A549 (cell line): ENCODE measurements around the gene PCBP3. TPM values are rescaled to one million over a fixed set of nuclear protein-coding genes. Genes with fewer than 3 reads are reported as not detected.

Experiments
- ATAC-seq, 2 experiments: fragments of 200-7000 bp in 1 of 2; fragments of >200 bp in 1 of 2; cut with Nextera tagmentation in 1 of 2; cut with Tn5 transposase in 1 of 2; 3 replicates each; pipeline versions ENCODE4 v1.8.0 to v1.9.1; 2018 to 2020; ENCODE audit warnings: mild to moderate bottlenecking in 1 of 2, moderate library complexity in 1 of 2
- CTCF ChIA-PET: fragments of 300-600 bp; sonication (Branson Sonifier 250); formaldehyde crosslinking; extraction: SDS; loops from one replicate; lab custom pipeline; 2021; ENCODE audit warnings: antibody characterized with exemption, inconsistent platforms; lab: Yijun Ruan, JAX
- POLR2A ChIA-PET: fragments of 350-600 bp; formaldehyde crosslinking; extraction: SDS; loops from one replicate; lab custom pipeline; 2021; ENCODE audit warnings: antibody characterized with exemption, inconsistent platforms; lab: Yijun Ruan, JAX
- DNase-seq, 2 experiments: peaks; one replicate each; pipeline versions ENCODE4 v3.0.0 to v3.0.0-alpha.2; 2011 to 2016; ENCODE audit warnings: low read depth in 1 of 2, low spot score in 1 of 2
- FAIRE-seq: peaks from 2 replicates; lab custom pipeline; 2011; peaks lifted over from hg19 to GRCh38; lab: Jason Lieb, UNC
- H3K27ac ChIP-seq, 2 experiments: fragments of >200 bp; sonication (Bioruptor Twin); formaldehyde crosslinking; 3 replicates each; pipeline ENCODE4 v1.5.1; 2016 to 2017
- H3K4me1 ChIP-seq: fragments of >200 bp; sonication (Bioruptor Twin); formaldehyde crosslinking; 3 replicates; pipeline ENCODE4 v1.6.1; 2016
- H3K4me2 ChIP-seq: fragments of >200 bp; sonication (Bioruptor Twin); formaldehyde crosslinking; 3 replicates; pipeline ENCODE4 v1.6.1; 2016
- H3K4me3 ChIP-seq: fragments of >200 bp; sonication (Bioruptor Twin); formaldehyde crosslinking; 3 replicates; pipeline ENCODE4 v1.5.1; 2016
- H3K9me3 ChIP-seq: fragments of >200 bp; sonication (Bioruptor Twin); formaldehyde crosslinking; 3 replicates; pipeline ENCODE4 v1.6.1; 2016
- ATOH8 ChIP-seq: fragments of 250-450 bp; sonication (Bioruptor Pico); IDR thresholded peaks from 2 replicates; pipeline ENCODE4 v1.5.0; 2020; ENCODE audit warnings: low read depth, mild to moderate bottlenecking, moderate library complexity
- BHLHE40 ChIP-seq: IDR thresholded peaks from 2 replicates; pipeline ENCODE4 v1.6.1; 2012; ENCODE audit warnings: low read depth, low read length, inconsistent platforms
- CEBPB ChIP-seq, 2 experiments: fragments of >200 bp in 1 of 2; sonication (Bioruptor Twin) in 1 of 2; formaldehyde crosslinking in 1 of 2; IDR thresholded peaks; 2 replicates each; pipeline ENCODE4 v1.6.1; 2012 to 2016
- CHD2 ChIP-seq: fragments of 150-350 bp; IDR thresholded peaks from 2 replicates; pipeline ENCODE4 v1.6.1; 2014; ENCODE audit warnings: low read length; ENCODE audit not compliant: partially characterized antibody
- CHD4 ChIP-seq: fragments of 200-600 bp; sonication (generic); IDR thresholded peaks from 2 replicates; pipeline ENCODE4 v1.6.1; 2016; ENCODE audit warnings: antibody characterized with exemption, mild to moderate bottlenecking, borderline replicate concordance
- CTCF ChIP-seq: fragments of >200 bp; sonication (Bioruptor Twin); formaldehyde crosslinking; IDR thresholded peaks from 3 replicates; pipeline ENCODE4 v1.5.1; 2016
- EHMT2 ChIP-seq: fragments of 200-600 bp; sonication (generic); IDR thresholded peaks from 2 replicates; pipeline ENCODE4 v1.6.1; 2016; ENCODE audit warnings: antibody characterized with exemption, low read depth, mild to moderate bottlenecking, moderate library complexity
- EP300 ChIP-seq, 2 experiments: fragments of >200 bp; sonication (Bioruptor Twin); formaldehyde crosslinking; IDR thresholded peaks; 2 replicates in 1 of 2; 3 replicates in 1 of 2; pipeline ENCODE4 v1.6.1; 2016 to 2017
- FOSB ChIP-seq: fragments of 250-450 bp; sonication (Bioruptor Pico); IDR thresholded peaks from 2 replicates; pipeline ENCODE4 v1.5.0; 2020; ENCODE audit warnings: mild to moderate bottlenecking, moderate library complexity
- FOSL2 ChIP-seq, 2 experiments: fragments of 450-650 bp in 1 of 2; fragments of >200 bp in 1 of 2; sonication (Bioruptor Twin) in 1 of 2; formaldehyde crosslinking; IDR thresholded peaks; 2 replicates each; pipeline versions ENCODE4 v1.5.0 to v1.6.1; 2016 to 2020; ENCODE audit warnings: mild to moderate bottlenecking in 1 of 2, moderate library complexity in 1 of 2
- FOXS1 ChIP-seq: fragments of 250-450 bp; sonication (Bioruptor Pico); IDR thresholded peaks from 2 replicates; pipeline ENCODE4 v1.5.0; 2020; ENCODE audit warnings: mild to moderate bottlenecking, moderate library complexity
- HDAC2 ChIP-seq: fragments of 200-600 bp; sonication (generic); IDR thresholded peaks from 2 replicates; pipeline ENCODE4 v1.6.1; 2016
- HOXB13 ChIP-seq: fragments of 250-450 bp; sonication (Bioruptor Pico); IDR thresholded peaks from 2 replicates; pipeline ENCODE4 v1.5.0; 2020; ENCODE audit warnings: low read depth, mild to moderate bottlenecking, moderate library complexity
- JUN ChIP-seq, 2 experiments: fragments of >200 bp; sonication (Bioruptor Twin); formaldehyde crosslinking; IDR thresholded peaks; 2 replicates in 1 of 2; 3 replicates in 1 of 2; pipeline ENCODE4 v1.6.1; 2016 to 2017
- JUNB ChIP-seq: fragments of >200 bp; sonication (Bioruptor Twin); formaldehyde crosslinking; IDR thresholded peaks from 2 replicates; pipeline ENCODE4 v1.6.1; 2016
- KDM1A ChIP-seq: fragments of 200-600 bp; sonication (generic); IDR thresholded peaks from 2 replicates; pipeline ENCODE4 v1.6.1; 2016; ENCODE audit warnings: low read depth, mild to moderate bottlenecking
- MAFK ChIP-seq: fragments of 450-650 bp; IDR thresholded peaks from 2 replicates; pipeline ENCODE4 v1.6.1; 2014; ENCODE audit not compliant: partially characterized antibody
- MAZ ChIP-seq: fragments of 150-350 bp; IDR thresholded peaks from 2 replicates; pipeline ENCODE4 v1.6.1; 2014; ENCODE audit warnings: antibody characterized with exemption, low read depth, low read length, borderline replicate concordance
- NFE2L2 ChIP-seq: fragments of 150-350 bp; conservative IDR thresholded peaks from 2 replicates; pipeline ENCODE4 v1.6.1; 2014; ENCODE audit warnings: low read length
- NR3C1 ChIP-seq: fragments of >200 bp; sonication (Bioruptor Twin); formaldehyde crosslinking; IDR thresholded peaks from 3 replicates; pipeline ENCODE4 v1.6.1; 2017
- PHF8 ChIP-seq: fragments of 200-600 bp; sonication (generic); IDR thresholded peaks from 2 replicates; pipeline ENCODE4 v1.6.1; 2016; ENCODE audit warnings: low read depth, mild to moderate bottlenecking, antibody characterized with exemption, moderate library complexity, borderline replicate concordance
- POLR2A ChIP-seq: IDR thresholded peaks from 2 replicates; pipeline ENCODE4 v1.6.1; 2012; ENCODE audit warnings: mild to moderate bottlenecking, low read length
- POLR2AphosphoS2 ChIP-seq: conservative IDR thresholded peaks from 2 replicates; pipeline ENCODE4 v1.6.1; 2012; ENCODE audit warnings: low read length, improper control_type of control experiment, inconsistent platforms
- RARB ChIP-seq: fragments of 250-450 bp; sonication (Bioruptor Pico); IDR thresholded peaks from 2 replicates; pipeline ENCODE4 v1.8.0; 2021; ENCODE audit warnings: mild to moderate bottlenecking, moderate library complexity
- RFX5 ChIP-seq: fragments of 450-650 bp; IDR thresholded peaks from 2 replicates; pipeline ENCODE4 v1.7.1; 2014; ENCODE audit warnings: antibody characterized with exemption, mild to moderate bottlenecking, moderate library complexity
- RNF2 ChIP-seq: fragments of 200-600 bp; sonication (generic); IDR thresholded peaks from 2 replicates; pipeline ENCODE4 v1.6.1; 2016; ENCODE audit warnings: low read depth, mild to moderate bottlenecking, antibody characterized with exemption, moderate library complexity, borderline replicate concordance
- SREBF2 ChIP-seq: fragments of 450-650 bp; IDR thresholded peaks from 2 replicates; pipeline ENCODE4 v1.6.1; 2014; ENCODE audit warnings: mild to moderate bottlenecking, moderate library complexity
- TFCP2L1 ChIP-seq: fragments of 250-450 bp; sonication (Bioruptor Pico); IDR thresholded peaks from 2 replicates; pipeline ENCODE4 v1.5.0; 2021; ENCODE audit warnings: mild to moderate bottlenecking
- ZSCAN20 ChIP-seq: fragments of 250-450 bp; sonication (Bioruptor Pico); IDR thresholded peaks from 2 replicates; pipeline ENCODE4 v1.8.0; 2022; ENCODE audit warnings: mild to moderate bottlenecking, moderate library complexity
- WGBS: methylation state at CpG from one replicate; pipeline ENCODE4 v1.1.6; 2017; ENCODE audit errors: missing lambda C conversion rate; 5-methylcytosine and 5-hydroxymethylcytosine counted together
- polyA plus RNA-seq, 4 experiments: library from polyadenylated mRNA; depleted of rRNA in 3 of 4; stranded (reverse); fragments of >200 nt; fragmentation: RNase III in 1 of 4; extraction: RNeasy Plus Mini Kit Qiagen cat#74134 plus additional on column Dnase treatment in 1 of 4; gene quantifications; 2 replicates in 3 of 4; 3 replicates in 1 of 4; pipeline ENCODE4 v1.2.3, GENCODE V29; 2011 to 2017
- TF ChIP-seq, protein P1 (sequence below): fragments of >200 bp; sonication (Bioruptor Twin); formaldehyde crosslinking; IDR thresholded peaks from 2 replicates; pipeline ENCODE4 v1.6.1; 2016
- TF ChIP-seq, protein P2 (sequence below): IDR thresholded peaks from 2 replicates; pipeline ENCODE4 v1.6.1; 2012
- TF ChIP-seq, protein P3 (sequence below): IDR thresholded peaks from 2 replicates; pipeline ENCODE4 v1.6.1; 2012; ENCODE audit warnings: low read depth, borderline replicate concordance

The PCBP3 gene
- polyA plus RNA-seq, 2 of the 4 experiments (the other 2 are of a cell fraction), result 0.30 to 0.34 TPM

DNA sequence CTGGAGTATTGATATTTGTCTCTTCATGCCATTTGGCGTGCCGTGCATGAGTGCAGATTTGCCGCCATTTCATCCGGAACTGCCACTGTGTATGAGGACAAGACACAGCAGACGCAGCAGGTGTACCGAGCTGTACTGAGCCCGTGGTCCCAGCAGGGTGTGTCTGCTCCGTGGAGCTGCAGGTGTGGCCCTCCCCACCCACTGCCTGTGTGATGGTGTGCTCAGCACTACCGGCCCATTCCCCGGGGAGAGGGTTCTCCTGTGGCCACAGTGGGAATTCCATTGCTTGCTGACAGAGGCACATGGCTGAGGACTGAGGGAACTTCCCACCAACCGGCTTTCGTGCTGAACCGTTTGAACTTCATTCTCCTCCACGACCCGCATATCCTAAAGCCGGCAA, 303.8 kb downstream of the PCBP3 start:
- ChIA-PET POLR2A (no interaction called here), CTCF (interaction anchor here (1.0 to 1.1 kb wide), 2 partner anchors 24 to 134 kb away, joined by 3 read pairs; no protein-coding TSS in a partner anchor)
- Histone ChIP-seq H3K9me3 (no peaks in the 10 kb centered on the region), H3K4me3 (no peak overlapping the region), H3K4me2 (no peak overlapping the region), H3K4me1 (no peaks in the 10 kb centered on the region), H3K27ac (no peak overlapping the region)
- DNase-seq (no peak), ATAC-seq (no peak), FAIRE-seq (no peak)
- TF ChIP-seq BHLHE40 (no peak), MAZ (no peak), MAFK (no peak), CHD2 (no peak), JUNB (no peak), EP300 (IDR thresholded peaks at IDR 0.05) (no peak), RARB (CRISPR knock-in tag) (no peak), ATOH8 (no peak), ZSCAN20 (CRISPR knock-in tag) (no peak), KDM1A (no peak), NFE2L2 (no peak), JUN (IDR thresholded peaks at IDR 0.05) (no peak), SREBF2 (no peak), FOSL2 (IDR thresholded peaks at IDR 0.05) (no peak), FOSL2 (CRISPR knock-in tag; IDR thresholded peaks at IDR 0.05) (no peak), TFCP2L1 (CRISPR knock-in tag) (no peak), RFX5 (no peak), HDAC2 (no peak)
- TF ChIP-seq, protein P1, sequence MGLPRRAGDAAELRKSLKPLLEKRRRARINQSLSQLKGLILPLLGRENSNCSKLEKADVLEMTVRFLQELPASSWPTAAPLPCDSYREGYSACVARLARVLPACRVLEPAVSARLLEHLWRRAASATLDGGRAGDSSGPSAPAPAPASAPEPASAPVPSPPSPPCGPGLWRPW, result no peak
- TF ChIP-seq, protein P2, sequence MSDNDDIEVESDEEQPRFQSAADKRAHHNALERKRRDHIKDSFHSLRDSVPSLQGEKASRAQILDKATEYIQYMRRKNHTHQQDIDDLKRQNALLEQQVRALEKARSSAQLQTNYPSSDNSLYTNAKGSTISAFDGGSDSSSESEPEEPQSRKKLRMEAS, result no peak
- WGBS, result 59% methylated on average over 12 of the region's 16 CpGs

GRCh38 chr21:45947716-45948255, 304.3 kb downstream of the PCBP3 start:
- no peak overlapping the region for H3K4me3 ChIP-seq
- no peak overlapping the region for H3K4me2 ChIP-seq
- DNase-seq, result no peak
- TF ChIP-seq POLR2A (no peak), HDAC2 (no peak), POLR2AphosphoS2 (no peak), BHLHE40 (no peak)
- no peak for ATAC-seq
- H3K27ac ChIP-seq, result no peak overlapping the region
- 74% methylated on average over 8 of the region's 16 CpGs for WGBS
- no peaks in the 10 kb centered on the region for H3K4me1 ChIP-seq
- ChIA-PET CTCF (interaction anchor here (0.8 to 1.1 kb wide), 3 partner anchors 22 to 133 kb away, joined by 3 read pairs; no protein-coding TSS in a partner anchor), POLR2A (no interaction called here)
- FAIRE-seq, result no peak
- H3K9me3 ChIP-seq, result no peaks in the 10 kb centered on the region

GRCh38 chr21:45948576-45949141, 305.1 kb downstream of the PCBP3 start:
- ATAC-seq, result no peak
- TF ChIP-seq EHMT2 (no peak), NR3C1 (no peak), HOXB13 (CRISPR knock-in tag) (no peak), FOXS1 (CRISPR knock-in tag) (no peak), CEBPB (IDR thresholded peaks at IDR 0.05) (no peak), ZSCAN20 (CRISPR knock-in tag) (no peak), FOSB (no peak), CTCF (no peak), POLR2AphosphoS2 (no peak), CHD4 (no peak), RNF2 (no peak), PHF8 (no peak)
- TF ChIP-seq, protein P1, result no peak
- TF ChIP-seq, protein P3, sequence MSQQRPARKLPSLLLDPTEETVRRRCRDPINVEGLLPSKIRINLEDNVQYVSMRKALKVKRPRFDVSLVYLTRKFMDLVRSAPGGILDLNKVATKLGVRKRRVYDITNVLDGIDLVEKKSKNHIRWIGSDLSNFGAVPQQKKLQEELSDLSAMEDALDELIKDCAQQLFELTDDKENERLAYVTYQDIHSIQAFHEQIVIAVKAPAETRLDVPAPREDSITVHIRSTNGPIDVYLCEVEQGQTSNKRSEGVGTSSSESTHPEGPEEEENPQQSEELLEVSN, result no peak

More at GRCh38 chr21:45948576-45949141, 305.1 kb downstream of the PCBP3 start:
- Histone ChIP-seq H3K4me3 (no peak overlapping the region), H3K27ac (no peak overlapping the region), H3K4me1 (no peaks in the 10 kb centered on the region), H3K4me2 (no peak overlapping the region), H3K9me3 (no peaks in the 10 kb centered on the region)
- WGBS, result 18% methylated on average over 12 of the region's 29 CpGs
- FAIRE-seq (no peak), DNase-seq (no peak)
- ChIA-PET POLR2A (no interaction called here), CTCF (interaction anchor here (0.8 to 1.7 kb wide), 2 partner anchors 21 kb away, joined by 3 to 6 read pairs; no protein-coding TSS in a partner anchor)
